Activated CD4-positive, CD25-positive, alpha-beta regulatory T cell treated with anti-CD3 and anti-CD28 coated beads, Interleukin-2, amount 50 U/mL, for 72 hours (primary cell): ENCODE results near the gene HOXA5.

ENCODE experiments used
- DNase-seq: peaks from one replicate; pipeline ENCODE4 v3.0.0; 2021

The HOXA5 gene

DNA sequence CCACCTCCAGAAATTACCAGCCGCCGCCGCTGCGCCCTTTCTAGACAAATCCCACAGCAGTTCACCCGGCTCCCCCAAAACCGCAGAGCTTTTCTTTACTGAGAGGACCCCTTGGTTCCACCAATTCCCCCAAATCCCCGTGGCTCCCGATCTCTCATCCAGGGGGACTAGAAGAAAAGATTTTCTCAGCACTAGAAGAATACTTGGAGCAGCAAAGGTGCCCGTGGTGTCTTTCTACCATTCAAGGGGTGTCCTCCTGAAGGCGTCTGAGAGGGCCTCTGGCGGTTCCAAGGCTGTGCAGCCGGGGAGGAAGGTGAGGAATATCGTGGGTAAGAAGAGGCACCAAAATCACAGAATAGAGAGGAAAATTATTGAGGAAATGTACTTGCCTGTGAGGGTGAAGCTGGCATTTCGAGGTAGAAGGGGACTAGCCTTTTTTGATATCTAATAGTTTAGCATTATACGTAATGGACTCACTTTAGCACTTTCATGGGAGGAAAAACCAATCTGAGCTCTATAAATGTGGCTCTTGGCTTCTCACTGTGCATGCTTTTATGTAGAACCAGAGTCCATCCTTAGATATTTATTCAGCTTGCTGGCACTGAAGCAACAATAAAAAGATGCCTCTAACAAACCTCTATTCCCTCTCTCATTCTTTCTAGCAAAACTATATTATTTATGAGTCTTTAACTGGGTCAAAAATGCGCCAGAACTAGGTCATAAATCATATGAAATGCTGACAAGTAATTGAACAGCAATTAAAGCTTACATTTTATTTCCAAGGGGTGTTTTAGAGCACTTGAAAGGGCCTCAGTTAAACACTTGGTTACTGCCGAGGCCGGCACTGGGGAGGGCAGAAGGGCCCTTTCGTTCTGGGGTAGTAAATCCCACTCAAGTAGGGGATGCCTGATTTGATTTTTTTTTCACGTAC is 27.2 kb downstream of the HOXA5 start:
- DNase-seq, result no peak

DNA sequence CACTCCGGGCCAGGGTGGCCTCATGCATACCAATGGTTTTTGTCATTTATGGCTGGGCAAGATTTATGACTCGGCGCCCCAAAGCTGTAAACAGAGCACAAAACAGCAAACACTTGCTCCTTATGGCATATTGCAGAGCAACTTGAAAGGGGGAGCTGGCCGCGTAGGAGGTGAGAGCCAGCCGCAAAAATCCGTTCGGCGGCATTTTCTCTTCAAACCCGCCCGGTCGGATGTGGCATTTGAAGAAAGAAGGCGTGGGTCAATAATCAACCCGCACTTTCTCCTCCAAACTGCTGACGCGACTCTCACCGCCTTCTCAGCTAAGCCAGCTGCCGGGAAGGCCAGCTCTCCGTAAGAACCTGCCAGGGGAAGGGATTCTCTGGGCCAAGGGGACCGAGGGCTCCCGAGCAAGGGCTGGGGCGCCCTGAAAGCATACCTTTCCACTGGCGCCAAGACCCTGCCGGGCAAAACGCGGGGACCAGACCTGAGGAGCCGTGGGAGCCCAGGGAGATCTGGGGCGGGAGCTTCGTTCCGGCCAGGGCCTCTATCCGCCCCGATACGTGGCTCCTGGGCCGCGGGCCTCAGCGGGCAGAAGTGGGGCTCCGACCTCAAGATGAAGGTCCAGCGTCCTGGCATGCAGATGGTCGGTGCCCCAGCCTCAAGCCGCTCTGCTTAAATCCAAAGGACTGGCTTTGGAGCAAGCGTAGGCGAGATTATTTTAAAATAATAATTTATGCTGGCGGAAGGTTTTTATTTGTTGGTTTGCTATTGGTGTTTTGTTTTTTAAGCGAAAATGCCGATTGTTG is 28.1 kb downstream of the HOXA5 start:
- no peak for DNase-seq

DNA sequence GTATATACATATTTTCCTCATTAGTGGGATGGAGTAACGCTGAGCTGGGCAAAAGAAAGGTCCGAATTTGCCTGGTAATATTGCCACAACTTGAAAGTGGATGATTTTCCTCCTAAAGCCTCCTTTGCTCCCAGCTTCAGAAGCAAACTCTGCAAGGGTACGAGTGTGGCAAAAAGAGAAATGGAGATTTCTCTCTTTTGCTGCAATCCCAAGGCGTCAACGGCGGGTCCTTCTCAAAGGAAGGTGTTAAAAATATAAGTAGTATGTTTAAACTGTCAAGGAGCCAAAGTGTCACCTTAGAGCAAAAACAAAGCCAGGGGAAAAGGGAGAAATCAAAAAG is 28.6 kb downstream of the HOXA5 start:
- DNase-seq, result no peak

DNA sequence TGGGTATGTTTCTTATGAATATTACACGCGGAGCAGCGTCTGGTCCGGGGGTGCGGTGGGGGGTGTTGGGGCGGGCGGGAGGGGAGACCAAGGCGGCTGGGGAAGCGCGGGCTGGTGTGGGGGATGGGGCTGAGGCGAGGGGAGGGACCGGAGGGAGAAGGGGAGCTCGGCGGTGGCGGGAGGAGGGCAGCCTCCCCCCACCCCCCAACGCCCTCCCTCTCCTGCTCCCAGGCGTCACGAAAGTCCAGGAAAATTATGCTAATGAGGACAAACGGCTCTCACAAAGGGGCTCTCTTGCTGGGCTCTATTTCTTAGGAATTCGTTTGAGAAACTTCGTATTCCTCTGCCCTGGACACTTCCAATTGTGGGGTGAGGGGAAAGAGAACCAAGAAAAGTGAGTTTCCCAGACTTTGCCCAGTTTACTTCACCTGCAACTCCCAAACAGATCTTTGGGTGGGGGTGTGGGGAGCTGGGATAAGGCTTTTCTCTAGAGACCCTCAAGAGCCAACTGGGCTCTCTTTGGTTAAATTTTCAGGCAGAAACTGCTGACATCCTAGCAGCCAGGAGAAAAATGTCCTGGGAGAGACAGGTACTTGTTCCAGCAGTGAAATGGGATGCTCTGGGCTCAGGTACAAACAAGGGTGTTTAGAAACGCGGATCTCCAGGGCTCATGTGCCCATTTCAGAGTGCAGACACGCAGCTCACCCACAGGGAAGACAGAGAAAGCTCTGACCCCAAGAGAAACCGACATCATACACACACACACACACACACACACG is 29.3 kb downstream of the HOXA5 start:
- DNase-seq, result no peak

DNA sequence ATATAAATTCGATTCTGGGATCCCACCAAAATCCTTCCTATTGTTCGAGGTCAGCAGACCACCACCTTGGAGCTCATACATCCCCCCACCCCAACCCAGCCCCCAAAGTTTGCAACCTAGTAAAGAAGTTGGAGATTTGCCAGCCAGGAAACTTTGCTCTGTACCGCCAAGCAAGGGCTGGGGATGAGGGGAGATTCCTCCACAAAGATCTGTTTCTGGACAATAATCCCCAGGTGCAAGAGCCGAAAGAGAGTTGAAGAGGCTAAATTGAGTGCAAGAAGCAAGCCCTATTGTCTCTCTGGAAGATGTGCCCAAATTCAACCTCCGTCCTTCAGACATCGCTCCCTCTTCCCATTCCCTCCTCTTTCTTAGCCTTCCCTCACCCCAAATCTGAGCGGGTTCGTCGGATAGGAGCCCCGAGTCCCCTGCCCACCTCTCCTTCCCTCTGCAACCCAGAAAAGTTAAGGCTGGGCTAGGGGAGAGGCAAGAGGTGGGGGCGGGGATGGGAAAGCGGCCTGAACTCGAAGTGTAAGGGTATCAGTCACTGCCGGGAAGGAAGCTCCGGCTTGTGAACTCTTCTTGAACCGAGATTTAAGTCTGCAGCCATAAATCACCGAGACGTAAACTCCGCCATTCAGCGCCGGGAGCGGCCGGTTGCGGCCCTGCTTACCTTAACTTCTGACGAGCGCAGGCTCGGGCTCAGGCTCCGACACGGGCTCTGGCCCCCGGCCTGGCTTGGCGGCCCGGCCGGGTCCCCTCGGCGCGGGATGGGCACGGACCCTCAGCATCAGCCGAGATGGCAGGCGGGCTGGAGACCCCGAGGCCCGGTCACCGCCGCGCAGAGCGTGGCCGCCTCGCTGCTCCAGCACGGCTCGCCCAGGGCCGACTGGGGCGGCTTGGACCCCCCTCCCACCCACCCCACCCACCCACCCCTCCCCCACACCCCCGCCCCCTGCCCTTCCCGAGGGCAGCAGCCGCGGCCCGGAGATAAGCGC is 30.2 kb downstream of the HOXA5 start:
- no peak for DNase-seq

DNA sequence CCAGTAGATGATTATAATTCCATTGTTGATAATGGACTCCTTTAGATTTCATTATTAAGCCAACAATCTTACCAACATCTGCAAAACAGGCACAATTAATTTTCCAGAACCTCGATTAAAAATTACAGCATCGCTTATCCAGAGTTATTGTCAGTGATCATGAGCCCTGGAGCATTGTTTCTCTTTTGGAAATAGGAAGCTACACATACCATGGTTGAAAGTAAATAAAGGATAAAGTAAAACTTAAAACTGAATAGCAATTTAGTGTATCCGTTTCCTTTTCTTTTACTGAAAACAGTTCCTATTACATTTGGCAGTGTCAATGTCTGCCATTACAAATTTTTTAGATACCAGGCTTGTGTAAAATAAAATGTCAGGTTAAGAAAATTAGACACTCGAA is 31.1 kb downstream of the HOXA5 start:
- no peak for DNase-seq

DNA sequence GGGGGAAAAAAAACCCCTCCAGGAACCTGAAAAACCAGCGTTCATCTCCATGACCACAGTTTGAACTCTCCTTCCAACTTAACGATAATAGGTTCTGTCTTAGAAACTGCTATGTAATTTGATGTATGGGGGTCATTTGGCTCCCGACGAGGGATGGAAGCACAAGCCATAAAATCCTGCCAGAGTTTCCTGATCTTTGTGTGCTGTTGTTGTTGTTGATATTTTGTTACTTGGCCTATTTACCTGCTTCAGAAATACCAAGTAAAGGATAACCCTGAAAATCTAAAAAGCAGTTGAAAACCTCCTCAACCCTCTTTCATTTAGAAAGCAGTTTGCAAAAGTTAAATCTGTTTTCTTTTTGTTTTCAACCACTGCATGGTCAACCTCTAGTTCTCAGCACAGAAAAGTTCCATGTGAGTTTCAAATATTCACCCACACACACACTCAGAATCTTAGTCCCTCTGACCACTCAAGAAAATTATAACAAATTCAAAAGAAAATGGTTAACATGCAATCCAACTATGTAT is 31.7 kb downstream of the HOXA5 start:
- DNase-seq, result no peak

DNA sequence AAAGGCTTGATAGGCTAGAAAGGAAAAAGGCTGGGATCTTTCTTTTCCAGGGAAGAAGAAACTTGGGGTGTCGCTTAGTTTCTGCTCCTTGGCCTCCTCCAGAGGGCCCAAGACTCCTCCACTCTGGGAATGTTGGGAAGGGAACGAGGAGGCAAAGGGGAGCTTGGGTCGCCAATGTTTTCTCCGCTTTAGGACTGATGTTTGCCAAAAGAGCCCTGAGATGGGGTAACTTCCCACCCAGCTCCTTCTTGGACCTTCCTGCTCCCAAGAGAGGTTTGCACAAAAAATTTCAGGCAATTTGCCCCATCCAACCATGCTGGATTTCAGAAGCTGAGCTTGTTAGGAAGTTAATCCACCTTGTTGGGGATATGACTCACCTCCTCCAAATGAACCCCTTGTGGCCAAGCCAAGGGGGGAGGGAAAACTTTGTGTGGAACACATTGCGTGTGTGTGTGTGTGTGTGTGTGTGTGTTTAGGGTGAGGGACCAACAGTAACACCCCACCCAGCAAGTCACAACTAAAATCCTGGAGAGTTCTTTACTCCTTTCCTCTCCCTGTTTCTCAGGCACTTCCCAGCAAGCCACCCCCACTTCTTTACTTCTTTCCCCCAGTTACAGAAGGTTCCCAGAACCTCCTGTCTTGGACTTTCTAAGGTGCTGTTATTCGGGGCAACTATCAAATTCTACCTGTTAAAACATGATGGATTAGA is 32.3 kb downstream of the HOXA5 start:
- DNase-seq, result no peak

DNA sequence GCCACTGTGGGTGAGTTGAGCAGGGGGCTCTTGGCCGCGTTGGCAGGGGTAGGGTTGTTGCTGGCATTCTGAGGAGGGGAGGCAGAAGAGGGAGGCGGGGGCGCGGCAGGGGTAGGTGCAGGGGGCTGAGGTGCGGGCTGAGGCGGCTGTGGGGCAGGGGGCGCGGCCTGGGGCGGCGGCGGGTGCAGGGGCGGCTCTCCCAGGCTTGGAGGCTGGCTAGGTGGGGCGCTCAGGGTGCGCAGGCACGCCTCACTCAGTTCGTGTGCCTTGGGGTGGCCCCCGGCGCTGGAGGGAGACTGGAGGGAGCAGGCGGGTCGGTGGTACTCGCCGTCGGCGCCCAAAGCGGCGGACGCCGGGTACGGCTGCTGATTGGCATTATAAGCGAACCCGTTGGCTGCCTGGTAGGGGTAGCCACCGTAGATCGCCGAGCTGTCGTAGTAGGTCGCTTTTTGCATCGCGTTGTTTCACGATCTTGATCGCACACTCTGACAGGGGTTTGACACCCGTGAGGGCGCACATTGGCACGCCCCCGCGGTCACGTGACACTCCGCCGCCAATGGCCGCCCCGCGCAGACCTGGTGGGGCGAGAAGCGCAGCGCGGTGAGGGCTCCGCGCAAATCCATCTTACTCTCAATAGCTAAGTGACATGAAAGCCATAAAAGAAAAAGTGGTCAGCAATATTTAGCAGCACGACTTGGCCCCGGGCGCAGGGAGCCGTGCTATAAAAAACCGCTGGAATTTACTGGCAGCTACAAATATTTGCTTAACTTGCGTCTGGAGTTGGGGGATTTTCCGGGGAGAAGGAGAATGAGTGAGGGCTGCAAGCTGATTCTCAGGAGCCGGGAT is 33.1 kb downstream of the HOXA5 start:
- DNase-seq, result no peak

DNA sequence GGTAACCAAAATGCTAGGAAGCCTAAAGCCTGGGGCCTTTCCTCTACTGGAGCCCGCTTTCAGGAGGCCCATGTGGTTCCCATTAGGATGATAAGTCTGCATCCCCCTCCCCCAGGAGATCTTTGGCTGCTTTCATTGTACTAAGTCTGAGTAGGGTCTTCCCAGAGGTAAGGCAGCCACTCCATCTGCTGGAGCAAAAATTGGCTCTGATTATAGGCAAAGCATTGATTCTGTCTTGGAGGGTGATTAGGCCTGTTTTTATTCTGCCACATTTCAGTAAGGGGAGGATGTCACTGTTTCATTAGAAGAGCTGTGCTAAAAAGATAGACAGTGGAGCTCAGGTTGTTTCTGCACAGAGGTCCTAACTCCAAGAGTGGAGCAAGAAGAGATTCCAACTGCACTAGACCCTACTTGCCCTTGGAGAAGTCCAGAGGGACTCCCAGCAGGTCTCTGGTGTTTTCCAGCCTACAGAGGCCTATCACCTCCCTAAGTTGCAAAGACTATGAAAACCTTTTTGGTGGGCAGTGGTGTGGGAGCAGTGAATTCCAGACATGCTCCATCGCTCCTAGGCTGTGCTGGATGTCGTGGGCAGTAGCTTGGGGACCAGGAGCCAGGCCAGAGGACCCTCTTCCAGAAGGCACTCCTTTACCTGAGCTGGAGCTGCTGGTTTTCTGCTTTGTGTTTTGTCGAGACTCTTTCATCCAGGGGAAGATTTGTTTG is 33.9 kb downstream of the HOXA5 start:
- DNase-seq, result no peak

DNA sequence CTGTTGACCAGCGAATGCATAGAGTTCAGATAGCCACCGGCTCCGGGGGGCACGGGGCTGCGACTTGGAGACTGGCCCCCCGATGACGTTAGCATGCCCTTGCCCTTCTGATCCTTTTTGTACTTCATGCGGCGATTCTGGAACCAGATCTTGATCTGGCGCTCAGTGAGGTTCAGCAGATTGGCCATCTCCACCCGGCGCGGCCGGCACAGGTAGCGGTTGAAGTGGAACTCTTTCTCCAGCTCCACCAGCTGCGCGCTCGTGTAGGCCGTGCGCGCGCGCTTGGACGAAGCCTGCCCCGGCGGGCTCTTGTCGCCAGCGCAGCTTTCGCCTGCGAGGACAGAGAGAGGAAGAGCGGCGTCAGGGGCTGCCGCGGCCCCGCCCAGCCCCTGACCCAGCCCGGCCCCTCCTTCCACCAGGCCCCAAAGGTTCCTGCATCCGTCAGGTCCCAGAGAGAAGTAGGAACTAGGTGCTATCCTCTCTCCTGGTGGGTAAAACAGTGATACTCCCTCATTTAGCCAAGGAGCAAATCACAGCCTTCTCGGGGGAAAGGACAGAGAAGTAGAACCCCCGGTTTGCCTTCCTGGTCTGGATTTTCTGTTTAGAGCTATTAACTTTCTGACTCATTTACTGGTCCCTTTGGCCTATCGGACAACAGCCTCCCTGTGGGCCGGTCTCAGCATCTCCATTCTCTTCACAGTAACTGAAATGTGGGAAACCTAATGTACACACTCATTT is 34.9 kb downstream of the HOXA5 start:
- no peak for DNase-seq

DNA sequence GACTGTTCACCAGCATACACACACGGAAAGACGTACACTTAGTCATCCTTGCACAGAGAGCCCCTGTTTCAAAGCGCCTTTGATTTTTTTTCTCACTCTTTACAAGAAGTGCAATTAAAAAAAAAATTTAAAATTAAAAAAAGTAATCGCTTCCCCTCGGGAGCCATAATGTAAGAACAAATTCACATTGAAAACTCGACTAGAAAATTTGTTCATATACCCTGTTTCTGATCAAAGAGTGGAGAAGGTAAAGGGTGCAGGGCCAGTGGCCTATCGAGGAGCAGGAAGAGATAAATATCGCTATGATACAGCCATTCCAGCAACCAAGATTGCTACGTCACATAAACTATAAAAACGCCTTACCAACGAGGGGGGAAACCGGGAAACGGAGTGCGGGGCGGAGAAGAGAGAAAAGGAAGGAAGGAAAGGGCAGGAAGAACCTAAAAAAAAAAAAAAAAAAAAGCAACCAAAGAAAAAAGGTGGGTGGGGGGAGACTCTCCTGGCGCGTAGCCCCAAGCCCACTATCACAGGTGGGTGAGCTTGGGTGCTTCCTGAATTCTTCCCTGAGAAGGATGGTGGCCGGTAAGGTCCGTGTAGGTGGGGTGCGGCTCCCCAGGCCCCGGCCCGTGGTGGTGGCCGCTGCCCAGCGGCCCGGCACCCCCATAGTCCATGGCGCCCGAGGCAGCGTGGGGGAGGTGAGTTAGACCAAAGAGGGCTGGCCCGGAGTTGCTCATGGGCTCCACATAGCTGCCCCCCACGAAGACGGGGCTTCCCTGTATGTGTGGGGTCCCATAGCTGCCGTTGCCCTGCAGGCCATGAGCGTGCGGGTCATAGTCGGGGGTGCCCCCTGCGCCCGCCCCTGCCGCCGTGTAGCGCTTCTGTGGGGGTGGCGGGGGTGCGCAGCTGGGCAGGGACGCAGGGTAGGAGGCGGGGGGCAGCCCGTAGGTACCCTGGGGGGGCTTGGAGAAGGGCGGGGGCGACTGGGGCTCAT is 35.8 kb downstream of the HOXA5 start:
- no peak for DNase-seq

DNA sequence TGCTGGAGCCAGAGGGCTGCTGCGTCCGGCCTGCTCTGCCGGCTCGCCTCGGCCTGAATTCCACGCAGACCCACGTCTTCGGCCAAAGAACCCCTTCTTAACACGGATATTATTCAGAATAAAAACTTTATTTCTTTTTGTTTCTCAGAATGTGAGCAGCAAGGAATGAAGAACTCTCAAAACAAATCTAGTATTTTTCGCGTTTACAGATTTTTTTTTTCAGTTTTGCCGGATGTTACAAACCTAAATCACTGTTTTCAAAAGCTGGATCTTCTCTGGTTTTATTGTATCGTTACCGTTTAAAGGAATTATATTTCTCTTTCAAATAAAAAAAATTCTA is 36.6 kb downstream of the HOXA5 start:
- no peak for DNase-seq

DNA sequence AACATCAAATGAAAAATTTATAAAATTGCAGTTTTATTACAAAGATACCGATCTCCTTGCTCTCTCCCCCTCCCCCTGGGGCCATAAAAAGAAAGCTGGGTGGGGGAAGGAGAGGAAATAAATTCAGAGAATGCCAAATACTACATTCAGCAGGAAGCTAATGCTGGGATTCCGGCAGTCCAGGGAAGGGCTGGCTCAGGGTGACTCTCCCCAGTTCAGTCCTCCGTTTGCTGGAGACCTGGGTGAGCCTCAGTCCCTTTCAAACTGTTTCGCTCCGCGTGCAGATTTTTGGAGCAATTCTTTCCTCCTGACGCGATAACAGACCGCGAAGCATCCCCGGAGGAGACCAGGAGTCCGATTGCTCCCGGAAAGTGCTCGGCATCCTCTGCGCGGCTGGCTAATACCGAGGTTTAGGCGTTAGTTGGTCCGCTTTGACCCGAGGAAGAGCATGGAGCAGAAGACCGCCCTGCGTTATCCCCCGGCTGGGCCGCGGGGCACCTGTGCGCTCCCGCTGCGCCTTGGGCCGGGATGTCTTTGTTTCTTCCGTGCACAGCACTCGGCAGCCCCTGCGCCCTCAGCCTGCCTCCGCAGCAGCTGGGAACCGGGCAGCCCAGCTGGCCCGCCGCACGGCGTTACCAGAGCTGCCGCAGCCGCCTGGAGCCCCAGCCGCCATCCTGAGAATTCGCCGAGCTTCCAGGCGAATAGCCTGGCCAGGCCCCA is 37.1 kb downstream of the HOXA5 start:
- DNase-seq, result no peak

DNA sequence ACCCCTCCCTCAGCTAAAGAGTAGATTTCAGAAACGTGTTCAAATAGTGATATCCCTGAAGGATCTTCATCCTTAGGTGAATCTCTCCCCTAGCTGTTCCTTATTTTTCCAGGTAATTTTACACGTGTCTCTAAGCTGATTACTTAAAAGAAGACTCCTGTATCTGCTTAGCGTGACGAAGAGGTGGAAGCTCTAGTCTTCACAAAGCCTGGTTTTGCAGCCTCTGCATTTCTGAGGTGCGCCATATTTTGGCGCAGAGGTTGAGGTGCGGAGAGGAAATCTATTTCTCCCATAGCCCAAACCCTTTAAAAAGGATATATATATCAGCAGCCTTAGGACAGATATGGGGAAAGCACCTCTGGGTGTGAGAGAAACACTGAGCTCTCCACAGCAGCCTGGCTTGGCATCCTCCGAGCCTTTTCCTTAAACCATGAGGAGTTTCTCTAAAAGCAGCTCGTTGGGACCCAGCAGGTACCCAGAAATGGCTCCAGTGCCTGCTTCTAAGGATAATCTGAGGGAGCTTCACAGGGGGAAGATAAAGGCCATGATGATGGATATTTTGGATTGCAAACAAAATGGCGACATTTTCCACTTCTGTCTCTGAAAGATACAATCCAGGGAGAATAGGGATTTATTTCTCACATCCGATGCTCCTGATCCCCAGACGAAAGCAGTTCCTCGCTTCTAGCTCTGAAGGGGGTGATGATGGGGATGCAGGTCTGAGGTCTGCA is 38.0 kb downstream of the HOXA5 start:
- no peak for DNase-seq
